Coronary artery (tissue), 2 donors: Measurements from ENCODE around the gene CDC42BPA.
"Not testable (repeated sequence)": the region's sequence is repeated elsewhere in the genome, so short reads cannot be mapped to it uniquely, and the experiment has no call there.

Experiments
- DNase-seq: peaks from one replicate; pipeline ENCODE4 v3.0.0-alpha.2; 2017; ENCODE audit warnings: low spot score
- H3K27ac ChIP-seq, 2 donors: fragments of 200-600 bp; sonication (generic); one replicate each; pipeline ENCODE4 v1.5.1; 2016 to 2019
- H3K4me3 ChIP-seq: fragments of 200-600 bp; sonication (generic); 2 replicates; pipeline ENCODE4 v1.5.1; 2016; ENCODE audit warnings: mild to moderate bottlenecking, moderate library complexity
- TF ChIP-seq, protein P1 (sequence below): fragments of 200-600 bp; sonication (generic); IDR thresholded peaks from one replicate; pipeline ENCODE4 v1.5.1; 2019; ENCODE audit warnings: antibody characterized with exemption

CDC42BPA gene

DNA sequence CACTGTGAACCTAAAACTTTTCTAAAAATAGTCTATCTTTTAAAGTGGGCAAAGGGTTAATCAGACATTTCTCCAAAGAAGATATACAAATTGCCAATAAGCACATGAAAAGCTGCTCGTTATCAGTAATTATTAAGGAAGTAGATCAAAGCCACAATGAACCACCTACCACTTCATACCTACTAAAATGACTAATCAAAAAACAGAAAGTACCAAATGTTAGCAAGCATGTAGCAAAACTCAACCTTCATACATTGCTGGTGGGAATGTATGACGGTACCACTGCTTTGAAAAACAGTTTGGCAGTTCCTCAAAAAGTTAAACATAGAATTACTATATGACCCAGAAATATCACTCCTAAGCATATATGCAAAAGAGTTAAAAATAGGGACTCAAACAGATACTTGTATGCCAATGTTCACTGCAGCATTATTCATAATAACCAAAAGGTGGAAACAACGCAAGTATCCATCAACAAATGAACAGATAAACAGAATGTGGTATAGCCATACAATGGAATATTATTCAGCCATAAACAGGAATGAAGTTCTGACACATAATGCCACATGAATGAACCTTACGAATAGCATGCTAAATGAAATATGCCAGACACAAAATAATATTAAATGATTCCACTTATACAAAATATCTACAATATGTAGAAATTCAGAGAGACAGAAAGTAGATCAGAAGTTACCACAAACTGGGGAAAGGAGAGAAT is 21.1 kb downstream of the CDC42BPA start:
- H3K27ac ChIP-seq: no peak overlapping the region
- TF ChIP-seq, protein P1, sequence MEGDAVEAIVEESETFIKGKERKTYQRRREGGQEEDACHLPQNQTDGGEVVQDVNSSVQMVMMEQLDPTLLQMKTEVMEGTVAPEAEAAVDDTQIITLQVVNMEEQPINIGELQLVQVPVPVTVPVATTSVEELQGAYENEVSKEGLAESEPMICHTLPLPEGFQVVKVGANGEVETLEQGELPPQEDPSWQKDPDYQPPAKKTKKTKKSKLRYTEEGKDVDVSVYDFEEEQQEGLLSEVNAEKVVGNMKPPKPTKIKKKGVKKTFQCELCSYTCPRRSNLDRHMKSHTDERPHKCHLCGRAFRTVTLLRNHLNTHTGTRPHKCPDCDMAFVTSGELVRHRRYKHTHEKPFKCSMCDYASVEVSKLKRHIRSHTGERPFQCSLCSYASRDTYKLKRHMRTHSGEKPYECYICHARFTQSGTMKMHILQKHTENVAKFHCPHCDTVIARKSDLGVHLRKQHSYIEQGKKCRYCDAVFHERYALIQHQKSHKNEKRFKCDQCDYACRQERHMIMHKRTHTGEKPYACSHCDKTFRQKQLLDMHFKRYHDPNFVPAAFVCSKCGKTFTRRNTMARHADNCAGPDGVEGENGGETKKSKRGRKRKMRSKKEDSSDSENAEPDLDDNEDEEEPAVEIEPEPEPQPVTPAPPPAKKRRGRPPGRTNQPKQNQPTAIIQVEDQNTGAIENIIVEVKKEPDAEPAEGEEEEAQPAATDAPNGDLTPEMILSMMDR: no peak
- DNase-seq: no peak
- no peak overlapping the region for H3K4me3 ChIP-seq

DNA sequence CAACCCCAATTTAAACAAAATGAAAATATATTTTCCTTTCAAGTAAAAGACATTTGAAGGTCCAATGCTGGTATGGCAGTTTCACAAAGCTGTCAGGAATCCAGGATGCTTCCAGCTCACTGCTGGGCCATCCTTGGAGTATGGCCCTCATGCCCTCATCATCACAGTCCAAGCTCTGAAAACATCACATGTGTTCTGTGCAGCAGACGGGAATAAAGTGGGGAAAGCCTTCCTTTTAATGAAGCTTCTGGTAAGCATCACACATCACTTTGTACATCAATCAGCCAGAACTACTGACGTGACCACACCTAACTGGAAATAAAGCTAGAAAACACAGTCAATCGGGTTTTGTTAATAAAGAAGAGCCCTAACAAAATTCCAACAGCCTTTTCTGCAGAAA is 22.7 kb downstream of the CDC42BPA start:
- Histone ChIP-seq H3K27ac (no peak overlapping the region), H3K4me3 (no peak overlapping the region)
- DNase-seq: no peak
- TF ChIP-seq, protein P1: no peak

DNA sequence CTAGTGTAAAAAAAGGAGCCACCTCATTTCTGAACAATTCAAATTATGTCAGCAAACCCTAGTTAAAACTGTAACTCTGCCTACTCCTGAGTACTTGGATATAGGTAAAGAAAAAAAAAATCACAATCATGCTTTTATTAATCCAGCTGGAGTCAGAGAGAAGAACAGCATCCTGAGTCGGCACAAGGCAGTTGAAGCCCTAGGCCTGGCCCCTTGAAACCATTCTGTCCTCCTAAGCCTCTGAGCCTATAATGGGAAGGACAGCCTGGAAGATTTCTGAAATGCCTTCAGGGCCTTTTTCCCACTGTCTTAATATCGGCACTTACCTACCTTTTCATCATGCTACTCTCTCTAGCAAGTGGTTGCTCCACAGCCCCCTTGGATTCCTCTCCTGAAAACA is 32.5 kb downstream of the CDC42BPA start:
- no peak overlapping the region for H3K27ac ChIP-seq
- no peak for DNase-seq
- H3K4me3 ChIP-seq: no peak overlapping the region
- TF ChIP-seq, protein P1: no peak

DNA sequence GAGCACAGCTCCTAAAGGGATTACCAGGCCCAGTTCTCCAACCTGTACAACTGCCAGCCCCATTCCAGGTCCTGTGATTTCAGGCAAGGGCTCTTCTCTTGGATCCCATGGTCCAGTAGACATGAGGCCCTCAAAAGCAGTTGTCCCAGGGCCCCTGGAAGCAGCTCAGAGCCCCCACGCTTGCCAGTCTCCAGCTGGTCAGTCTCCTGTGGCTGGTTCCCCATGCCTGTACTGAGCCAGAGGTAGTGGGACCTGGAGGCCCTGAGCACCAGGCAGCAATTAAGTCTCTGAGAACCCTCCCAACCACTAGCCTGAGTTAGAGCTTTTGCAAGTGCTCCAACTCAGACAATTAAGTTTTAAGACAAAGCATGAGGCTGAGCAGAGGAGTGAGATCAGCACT is 36.9 kb downstream of the CDC42BPA start:
- no peak overlapping the region for H3K27ac ChIP-seq
- TF ChIP-seq, protein P1: no peak
- no peak overlapping the region for H3K4me3 ChIP-seq
- DNase-seq: no peak

DNA sequence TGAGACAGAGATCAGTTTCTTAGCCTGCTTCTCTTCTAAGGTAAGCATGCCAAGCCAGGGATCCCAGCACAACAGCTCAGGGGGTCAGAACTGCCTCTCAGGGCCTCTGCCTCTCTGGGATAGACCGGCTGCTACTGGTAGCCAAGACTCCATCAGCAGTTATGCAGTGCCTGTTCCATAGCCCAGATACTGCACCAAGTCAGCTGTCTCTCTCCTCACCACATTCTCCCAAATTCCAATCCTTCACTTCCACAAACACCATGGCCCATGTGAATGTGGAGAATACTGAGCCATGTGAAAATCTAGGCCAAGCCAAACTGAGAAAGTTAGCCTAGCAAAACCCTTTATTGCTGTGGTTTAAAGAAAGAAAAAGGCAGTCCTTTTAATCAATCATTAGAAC is 37.5 kb downstream of the CDC42BPA start:
- DNase-seq: no peak
- TF ChIP-seq, protein P1: no peak

DNA sequence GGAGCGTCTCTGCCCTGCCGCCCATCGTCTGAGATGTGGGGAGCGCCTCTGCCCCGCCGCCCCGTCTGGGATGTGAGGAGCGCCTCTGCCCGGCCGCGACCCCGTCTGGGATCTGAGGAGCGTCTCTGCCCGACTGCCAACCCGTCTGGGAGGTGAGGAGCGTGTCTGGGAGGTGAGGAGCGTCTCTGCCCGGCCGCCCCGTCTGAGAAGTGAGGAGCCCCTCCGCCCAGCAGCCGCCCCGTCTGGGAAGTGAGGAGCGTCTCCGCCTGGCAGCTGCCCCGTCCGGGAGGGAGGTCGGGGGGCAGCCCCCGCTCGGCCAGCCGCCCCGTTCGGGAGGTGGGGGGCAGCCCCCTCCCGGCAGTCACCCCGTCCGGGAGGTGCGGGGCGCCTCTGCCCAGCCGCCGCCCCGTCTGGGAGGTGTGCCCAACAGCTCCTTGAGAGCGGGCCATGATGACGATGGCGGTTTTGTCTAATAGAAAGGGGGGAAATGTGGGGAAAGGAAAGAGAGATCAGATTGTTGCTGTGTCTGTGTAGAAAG is 42.1 kb downstream of the CDC42BPA start:
- H3K4me3 ChIP-seq, DNase-seq, H3K27ac ChIP-seq: not testable (repeated sequence)

More for the DNA sequence above, 37.5 kb downstream of the CDC42BPA start:
- Histone ChIP-seq H3K27ac (no peak overlapping the region), H3K4me3 (no peak overlapping the region)

DNA sequence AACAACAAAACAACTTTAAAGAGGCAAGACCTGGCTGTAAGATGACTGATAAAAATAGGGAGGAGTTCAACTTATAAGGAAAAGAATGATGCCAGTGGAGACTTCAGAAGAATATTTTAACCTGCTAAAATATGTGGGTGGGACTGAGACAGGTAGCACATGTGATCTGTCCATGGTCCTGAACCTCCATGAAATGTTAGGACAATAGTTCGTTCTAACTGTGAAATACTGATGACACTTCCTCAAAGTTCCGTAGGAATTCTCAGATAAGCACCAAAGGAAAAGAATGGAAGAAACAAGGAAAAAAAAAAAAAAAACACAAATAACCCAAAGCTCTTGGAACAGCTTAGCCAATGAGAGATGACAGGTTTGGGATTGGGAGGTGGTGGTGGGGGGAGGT is 44.7 kb downstream of the CDC42BPA start:
- TF ChIP-seq, protein P1: no peak
- DNase-seq: no peak

More for the DNA sequence above, 44.7 kb downstream of the CDC42BPA start:
- Histone ChIP-seq H3K4me3 (no peak overlapping the region), H3K27ac (no peak overlapping the region)
